AG04450 (cell line): Measurements from ENCODE around the gene RAB28. TPM values are rescaled to one million over a fixed set of nuclear protein-coding genes. Genes with fewer than 3 reads are reported as not detected.

Source experiments
- CTCF ChIA-PET: fragments of 300-600, 350-600 bp; formaldehyde crosslinking; extraction: SDS; loops from one replicate; lab custom pipeline; 2022; ENCODE audit warnings: antibody characterized with exemption, inconsistent platforms; lab: Charles Lee
- POLR2A ChIA-PET: fragments of 350-600 bp; formaldehyde crosslinking; extraction: SDS; loops from one replicate; lab custom pipeline; 2021; ENCODE audit warnings: antibody characterized with exemption, inconsistent platforms; lab: Yijun Ruan, JAX
- DNase-seq: peaks from one replicate; pipeline ENCODE4 v3.0.0-alpha.2; 2011; ENCODE audit warnings: low read depth, low spot score
- H3K27ac ChIP-seq: one replicate; pipeline ENCODE4 v1.5.1; 2012; ENCODE audit warnings: low read depth, low read length, control low read depth
- H3K27me3 ChIP-seq: one replicate; pipeline ENCODE4 v1.6.0; 2012; ENCODE audit warnings: low read length; ENCODE audit not compliant: control insufficient read depth, insufficient read depth
- H3K4me3 ChIP-seq: 2 replicates; pipeline ENCODE4 v1.5.1; 2011; ENCODE audit warnings: mild to moderate bottlenecking, low read depth, low read length, control low read depth
- H3K9me3 ChIP-seq: 2 replicates; pipeline ENCODE4 v1.5.1; 2012; ENCODE audit warnings: low read length; ENCODE audit not compliant: control insufficient read depth, insufficient read depth
- polyA plus RNA-seq: library from polyadenylated mRNA; depleted of rRNA; stranded (reverse); fragments of >200 nt; gene quantifications from 2 replicates; pipeline ENCODE4 v1.2.3, GENCODE V29; 2011
- TF ChIP-seq, protein P1 (sequence below): IDR thresholded peaks from 2 replicates; pipeline ENCODE4 v1.5.1; 2011; ENCODE audit warnings: low read depth, low read length, control low read depth, inconsistent platforms

Gene RAB28
- polyA plus RNA-seq, 1 experiment = 19.8 TPM

DNA sequence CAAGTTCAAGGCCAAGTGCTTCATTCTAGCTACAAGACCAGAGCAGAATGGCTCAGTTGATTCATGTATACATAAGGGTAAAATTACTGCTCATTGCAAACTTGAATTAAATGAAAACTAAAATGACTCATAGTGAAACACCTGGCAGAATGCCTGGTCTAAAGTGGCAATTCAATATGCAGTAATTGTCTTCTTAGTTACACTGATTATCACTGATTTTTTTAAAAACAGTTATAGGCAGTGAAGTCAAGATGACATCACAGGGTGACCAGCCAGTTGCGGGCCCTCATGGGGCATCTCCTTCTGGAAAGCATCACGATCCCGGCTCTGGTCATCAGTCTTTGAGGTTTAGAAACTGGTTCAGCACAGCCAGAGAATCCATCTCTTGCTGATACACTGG is 154.2 kb downstream of the RAB28 start:
- Histone ChIP-seq H3K9me3 (no peaks in the 10 kb centered on the region), H3K27me3 (no peaks in the 10 kb centered on the region), H3K27ac (no peak overlapping the region), H3K4me3 (no peak overlapping the region)
- TF ChIP-seq, protein P1, sequence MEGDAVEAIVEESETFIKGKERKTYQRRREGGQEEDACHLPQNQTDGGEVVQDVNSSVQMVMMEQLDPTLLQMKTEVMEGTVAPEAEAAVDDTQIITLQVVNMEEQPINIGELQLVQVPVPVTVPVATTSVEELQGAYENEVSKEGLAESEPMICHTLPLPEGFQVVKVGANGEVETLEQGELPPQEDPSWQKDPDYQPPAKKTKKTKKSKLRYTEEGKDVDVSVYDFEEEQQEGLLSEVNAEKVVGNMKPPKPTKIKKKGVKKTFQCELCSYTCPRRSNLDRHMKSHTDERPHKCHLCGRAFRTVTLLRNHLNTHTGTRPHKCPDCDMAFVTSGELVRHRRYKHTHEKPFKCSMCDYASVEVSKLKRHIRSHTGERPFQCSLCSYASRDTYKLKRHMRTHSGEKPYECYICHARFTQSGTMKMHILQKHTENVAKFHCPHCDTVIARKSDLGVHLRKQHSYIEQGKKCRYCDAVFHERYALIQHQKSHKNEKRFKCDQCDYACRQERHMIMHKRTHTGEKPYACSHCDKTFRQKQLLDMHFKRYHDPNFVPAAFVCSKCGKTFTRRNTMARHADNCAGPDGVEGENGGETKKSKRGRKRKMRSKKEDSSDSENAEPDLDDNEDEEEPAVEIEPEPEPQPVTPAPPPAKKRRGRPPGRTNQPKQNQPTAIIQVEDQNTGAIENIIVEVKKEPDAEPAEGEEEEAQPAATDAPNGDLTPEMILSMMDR = no peak
- ChIA-PET CTCF (no interaction called here), POLR2A (no interaction called here)
- DNase-seq = no peak

DNA sequence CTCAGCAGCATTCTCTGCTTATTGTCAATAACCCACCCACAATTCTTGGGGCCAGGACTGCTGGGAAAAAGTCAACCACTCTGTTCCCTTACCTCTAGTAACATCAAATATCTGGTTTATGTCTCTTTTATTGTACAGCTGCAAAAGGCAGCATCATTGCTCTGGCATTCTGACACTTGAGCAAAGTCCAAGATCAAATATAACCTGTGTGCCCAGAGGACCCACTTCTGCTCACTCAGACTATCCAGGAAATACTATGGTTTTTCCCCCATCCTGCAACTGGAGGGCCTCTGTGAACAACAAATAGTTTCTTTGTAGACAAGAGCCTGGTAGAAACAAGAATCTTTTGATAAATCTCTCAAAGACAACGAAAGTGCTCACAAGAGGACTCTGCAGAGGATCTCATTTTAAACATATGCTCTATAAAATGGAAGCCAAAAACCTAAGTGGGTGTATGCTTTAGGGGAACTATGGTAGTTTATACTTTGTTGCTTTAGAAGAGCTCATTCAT is 154.7 kb downstream of the RAB28 start:
- H3K9me3 ChIP-seq = no peaks in the 10 kb centered on the region
- DNase-seq = no peak
- no peak overlapping the region for H3K27ac ChIP-seq
- POLR2A ChIA-PET = no interaction called here
- no peak overlapping the region for H3K4me3 ChIP-seq
- CTCF ChIA-PET = no interaction called here
- TF ChIP-seq, protein P1 = no peak
- no peaks in the 10 kb centered on the region for H3K27me3 ChIP-seq

DNA sequence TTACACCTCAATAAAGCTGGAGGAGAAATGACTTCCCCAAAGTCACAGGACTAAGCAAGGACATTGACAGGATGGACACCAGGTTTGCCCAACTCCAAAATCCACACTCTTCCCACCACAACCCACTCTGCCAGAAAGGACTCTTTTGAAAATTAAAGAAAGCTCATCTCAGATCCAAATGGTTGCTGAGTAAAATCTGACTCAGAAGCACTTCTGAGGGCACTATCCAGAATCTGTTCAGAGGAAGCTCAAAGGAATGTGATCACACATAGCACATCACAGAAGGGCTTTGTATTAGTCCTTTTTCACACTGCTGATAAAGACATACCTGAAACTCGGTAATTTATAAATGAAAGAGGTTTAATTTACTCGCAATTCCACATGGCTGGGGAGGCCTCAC is 155.5 kb downstream of the RAB28 start:
- ChIA-PET CTCF (no interaction called here), POLR2A (no interaction called here)
- H3K9me3 ChIP-seq = no peaks in the 10 kb centered on the region
- no peak for DNase-seq
- H3K27me3 ChIP-seq = no peaks in the 10 kb centered on the region
- H3K27ac ChIP-seq = no peak overlapping the region
- no peak overlapping the region for H3K4me3 ChIP-seq
- TF ChIP-seq, protein P1 = no peak

DNA sequence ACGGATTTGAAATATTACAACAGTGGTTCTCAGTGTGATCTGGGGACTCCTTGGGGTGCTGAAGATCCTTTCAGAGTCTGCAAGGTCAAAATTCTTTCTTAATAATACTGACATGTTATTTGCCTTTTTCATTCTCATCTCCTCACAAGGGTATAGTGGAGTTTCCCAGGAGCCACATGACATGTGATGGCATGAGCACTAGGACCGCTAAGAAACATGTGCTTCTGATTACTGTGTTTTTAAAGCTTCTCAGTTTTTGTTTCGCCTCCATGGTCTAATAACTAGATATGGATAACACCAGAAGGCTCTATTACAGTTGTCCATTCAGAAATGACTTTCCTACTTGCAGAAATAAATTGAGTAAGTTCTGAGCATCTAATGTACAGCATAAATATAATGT is 156.1 kb downstream of the RAB28 start:
- H3K9me3 ChIP-seq = no peaks in the 10 kb centered on the region
- CTCF ChIA-PET = no interaction called here
- H3K27ac ChIP-seq = no peak overlapping the region
- TF ChIP-seq, protein P1 = no peak
- H3K4me3 ChIP-seq = no peak overlapping the region
- no peaks in the 10 kb centered on the region for H3K27me3 ChIP-seq
- POLR2A ChIA-PET = no interaction called here
- DNase-seq = no peak

DNA sequence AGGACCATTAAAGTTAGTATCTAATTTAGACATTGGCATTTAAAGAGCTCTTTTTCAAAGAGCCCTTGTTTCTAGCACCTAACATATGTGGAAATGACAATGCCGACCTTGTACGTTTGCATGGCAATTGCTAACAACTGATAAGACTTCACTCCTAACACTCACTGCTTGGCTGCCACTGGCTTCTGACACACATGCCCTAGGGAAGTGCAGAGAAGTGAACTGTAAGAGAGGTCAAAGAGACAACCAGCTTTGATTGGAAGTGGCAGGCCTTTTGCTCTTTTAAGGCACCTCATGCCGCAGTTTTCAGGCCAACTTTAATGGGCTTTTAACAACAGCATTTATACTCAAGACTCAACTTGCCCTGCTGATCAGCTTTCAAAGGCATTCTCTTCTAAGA is 158.4 kb downstream of the RAB28 start:
- ChIA-PET POLR2A (no interaction called here), CTCF (no interaction called here)
- no peak overlapping the region for H3K27ac ChIP-seq
- H3K27me3 ChIP-seq = no peaks in the 10 kb centered on the region
- TF ChIP-seq, protein P1 = no peak
- DNase-seq = no peak
- no peaks in the 10 kb centered on the region for H3K9me3 ChIP-seq
- H3K4me3 ChIP-seq = no peak overlapping the region
